BLaER1 (cell line): ENCODE measurements around the gene APOC1.

Source experiments
- H3K27ac ChIP-seq: shearing (Covaris generic); formaldehyde crosslinking; 2 replicates; pipeline ENCODE4 v1.8.1; 2022
- H3K27me3 ChIP-seq: shearing (Covaris generic); formaldehyde crosslinking; 2 replicates; pipeline ENCODE4 v1.8.1; 2022
- H3K36me3 ChIP-seq: shearing (Covaris generic); formaldehyde crosslinking; 2 replicates; pipeline ENCODE4 v1.8.1; 2022
- H3K4me1 ChIP-seq: shearing (Covaris generic); formaldehyde crosslinking; 2 replicates; pipeline ENCODE4 v1.8.1; 2022
- H3K4me2 ChIP-seq: shearing (Covaris generic); formaldehyde crosslinking; 2 replicates; pipeline ENCODE4 v1.8.1; 2022
- H3K4me3 ChIP-seq: shearing (Covaris generic); formaldehyde crosslinking; 2 replicates; pipeline ENCODE4 v1.8.1; 2022
- H3K9ac ChIP-seq: shearing (Covaris generic); formaldehyde crosslinking; 2 replicates; pipeline ENCODE4 v1.8.1; 2022
- H3K9me3 ChIP-seq: shearing (Covaris generic); formaldehyde crosslinking; 2 replicates; pipeline ENCODE4 v1.8.1; 2022
- H4K20me1 ChIP-seq: shearing (Covaris generic); formaldehyde crosslinking; 2 replicates; pipeline ENCODE4 v1.8.1; 2022
- Cebpa-rat ChIP-seq: shearing (Covaris generic); IDR thresholded peaks from 2 replicates; pipeline ENCODE4 v1.8.1; 2022

The APOC1 gene

DNA sequence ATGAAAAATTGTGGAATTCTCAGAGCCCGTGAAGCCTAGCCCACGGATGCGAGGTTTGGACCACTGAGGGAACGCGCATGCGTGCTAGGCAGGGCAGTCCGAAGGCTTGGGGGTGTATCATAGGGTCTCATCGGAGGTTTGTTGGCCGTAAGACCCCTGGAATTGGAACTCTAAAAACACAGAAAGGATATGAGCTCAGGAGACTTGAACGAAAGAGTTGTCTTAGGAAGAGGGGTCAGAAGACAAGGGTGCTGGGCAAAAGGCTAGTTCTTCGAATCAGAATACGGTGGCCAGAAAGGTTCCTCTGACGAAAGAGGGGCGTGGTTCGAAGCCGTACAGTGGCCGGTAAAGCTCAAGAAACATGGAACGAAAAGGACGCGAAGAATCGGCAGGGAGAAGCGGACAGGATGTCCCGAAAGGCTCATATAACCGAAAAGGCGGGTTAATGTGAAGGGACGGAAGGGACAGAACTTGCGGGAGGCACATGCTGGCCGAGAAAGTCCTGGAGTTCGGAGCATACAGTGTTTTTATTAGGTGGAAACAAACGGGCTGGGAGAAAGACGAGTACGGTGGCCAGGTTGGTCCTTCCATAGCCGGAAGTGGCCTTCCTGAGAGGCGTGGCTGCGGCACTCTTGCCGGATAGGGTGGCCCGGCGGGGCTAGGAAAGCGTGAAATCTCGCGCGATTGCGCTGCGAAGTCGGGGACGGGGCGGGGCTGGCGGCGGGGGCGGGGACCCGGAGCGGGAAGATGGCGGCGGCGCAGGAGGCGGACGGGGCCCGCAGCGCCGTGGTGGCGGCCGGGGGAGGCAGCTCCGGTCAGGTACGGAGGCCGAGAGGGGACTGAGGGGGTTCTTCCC lies 40.5 kb downstream of the APOC1 start, which contains the start of gene CLPTM1:
Gene CLPTM1, plus strand, starts transcription at position 732 of the 856 bp plus-strand sequence. Its CDS starts 16 bp downstream, at position 748.
- peak within 1 kb of the TSS; percentile 97 for H3K27ac ChIP-seq
- no peak for TF ChIP-seq Cebpa-rat
- peaks cover 21% of the 10 kb centered on the region for H3K36me3 ChIP-seq
- H3K4me2 ChIP-seq = peak within 1 kb of the TSS; percentile 95
- no peaks in the 10 kb centered on the region for H3K27me3 ChIP-seq
- H3K9me3 ChIP-seq = no peaks in the 10 kb centered on the region
- H3K4me1 ChIP-seq = peaks cover 43% of the 10 kb centered on the region
- peaks cover 46% of the 10 kb centered on the region for H4K20me1 ChIP-seq
- peak within 1 kb of the TSS; percentile 92 for H3K4me3 ChIP-seq
- H3K9ac ChIP-seq = peak within 1 kb of the TSS; percentile 96

DNA sequence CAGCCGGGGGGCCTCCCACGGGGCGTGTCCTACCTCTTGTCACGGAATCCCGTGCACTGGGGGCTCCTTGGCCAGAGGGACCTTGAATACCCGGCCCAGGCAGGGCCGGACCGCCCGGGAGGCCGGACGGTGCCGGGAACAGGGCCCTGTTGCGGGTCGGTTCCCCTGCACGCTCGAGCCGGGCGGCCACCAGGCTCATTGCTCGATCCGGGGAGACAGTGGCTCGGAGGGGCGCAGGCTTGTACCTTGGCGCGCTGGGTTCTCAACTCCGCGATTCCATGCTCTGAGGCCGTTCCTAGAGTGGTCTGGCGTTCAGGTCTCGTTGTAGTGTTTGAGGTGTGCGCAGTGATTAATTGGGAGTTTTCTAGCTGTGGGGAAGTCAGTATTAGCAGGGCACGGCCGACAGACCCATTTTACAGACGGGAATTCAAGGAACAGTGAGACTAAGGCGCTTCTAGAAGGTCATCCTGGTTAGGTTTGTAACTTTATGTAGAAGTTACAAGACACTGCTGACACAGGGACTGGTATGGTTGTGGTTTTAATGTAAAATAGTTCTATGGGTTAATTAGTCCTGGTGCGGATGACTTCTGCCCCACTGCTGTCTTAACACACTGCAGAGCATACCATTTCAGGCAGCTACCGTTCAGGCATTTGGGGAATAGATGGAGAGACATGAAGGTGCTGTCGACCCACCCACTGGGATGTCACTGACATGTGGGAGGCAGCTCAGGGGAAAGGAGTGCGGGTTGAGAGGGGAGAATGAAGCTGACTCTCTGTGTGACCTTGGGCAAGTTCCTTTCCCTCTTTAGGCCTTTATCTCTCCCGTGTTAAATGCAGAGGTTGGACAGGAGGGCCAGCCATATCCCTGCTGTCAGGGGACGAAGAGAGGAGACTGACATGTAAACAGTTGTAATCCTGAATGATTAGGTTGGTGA lies 41.4 kb downstream of the APOC1 start:
- peak overlapping the region; percentile 97 for H3K27ac ChIP-seq
- no peak for TF ChIP-seq Cebpa-rat
- H3K4me2 ChIP-seq = peak overlapping the region; percentile 89
- H3K9ac ChIP-seq = peak overlapping the region; percentile 96
- H3K36me3 ChIP-seq = peaks cover 26% of the 10 kb centered on the region
- peak overlapping the region; percentile 92 for H3K4me3 ChIP-seq
- no peaks in the 10 kb centered on the region for H3K9me3 ChIP-seq
- peaks cover 52% of the 10 kb centered on the region for H3K4me1 ChIP-seq
- peaks cover 55% of the 10 kb centered on the region for H4K20me1 ChIP-seq
- H3K27me3 ChIP-seq = no peaks in the 10 kb centered on the region

DNA sequence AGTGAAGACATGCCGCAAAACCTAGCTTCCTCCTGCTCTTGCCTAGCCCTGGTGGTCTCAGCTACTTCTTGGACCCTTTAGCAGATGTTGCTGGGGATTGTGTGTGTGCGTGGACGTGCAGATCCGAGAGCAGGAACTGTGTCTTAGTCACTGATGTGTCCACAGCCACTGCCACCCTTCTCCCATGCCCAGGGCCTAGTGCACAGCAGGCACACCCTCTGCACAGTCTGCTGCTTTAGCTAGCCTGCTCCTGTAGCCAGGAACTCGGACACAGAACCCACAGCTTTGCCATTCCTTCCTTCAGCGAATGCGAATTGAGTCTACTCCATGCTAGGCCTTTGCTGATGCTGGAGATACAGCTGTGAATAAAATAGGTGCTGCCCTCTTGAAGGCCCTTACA lies 43.1 kb downstream of the APOC1 start:
- peaks cover 62% of the 10 kb centered on the region for H3K4me1 ChIP-seq
- peak overlapping the region; percentile 89 for H3K4me2 ChIP-seq
- no peak for TF ChIP-seq Cebpa-rat
- peaks cover 72% of the 10 kb centered on the region for H4K20me1 ChIP-seq
- no peaks in the 10 kb centered on the region for H3K27me3 ChIP-seq
- no peak overlapping the region for H3K4me3 ChIP-seq
- H3K27ac ChIP-seq = peak overlapping the region; percentile 22; the same call in 1 of the 2 replicates
- H3K36me3 ChIP-seq = peaks cover 43% of the 10 kb centered on the region
- peak overlapping the region; percentile 96 for H3K9ac ChIP-seq
- no peaks in the 10 kb centered on the region for H3K9me3 ChIP-seq

DNA sequence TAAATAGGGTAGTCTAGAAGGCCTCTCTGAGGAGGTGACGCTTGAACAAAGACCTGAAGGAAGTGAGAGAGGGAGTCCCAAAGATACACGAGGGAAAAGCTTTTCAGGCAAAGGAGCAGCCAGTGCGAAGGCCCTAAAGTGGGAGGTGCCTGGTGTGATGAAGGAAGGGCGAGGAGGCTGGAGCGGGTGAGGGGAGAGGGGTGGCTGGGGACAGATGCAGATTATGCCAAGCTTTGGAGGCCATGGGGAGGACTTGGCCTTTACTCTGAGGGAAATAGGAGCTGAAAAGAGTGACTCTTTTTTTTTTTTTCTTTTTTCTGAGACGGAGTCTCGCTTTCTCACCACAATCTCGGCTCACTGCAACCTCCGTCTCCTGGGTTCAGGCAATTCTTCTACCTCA lies 43.7 kb downstream of the APOC1 start:
- no peaks in the 10 kb centered on the region for H3K27me3 ChIP-seq
- peak overlapping the region; percentile 89 for H3K4me2 ChIP-seq
- H3K4me3 ChIP-seq = no peak overlapping the region
- H4K20me1 ChIP-seq = peaks cover 74% of the 10 kb centered on the region
- H3K4me1 ChIP-seq = peaks cover 62% of the 10 kb centered on the region
- H3K9ac ChIP-seq = peak overlapping the region; percentile 96; the same call in 1 of the 2 replicates
- no peak for TF ChIP-seq Cebpa-rat
- H3K27ac ChIP-seq = peak overlapping the region; percentile 22; the same call in 1 of the 2 replicates
- H3K9me3 ChIP-seq = no peaks in the 10 kb centered on the region
- peaks cover 49% of the 10 kb centered on the region for H3K36me3 ChIP-seq

GRCh38 chr19:44959691-44960090 lies 45.3 kb downstream of the APOC1 start:
- peaks cover 51% of the 10 kb centered on the region for H3K4me1 ChIP-seq
- no peak overlapping the region for H3K4me3 ChIP-seq
- no peak overlapping the region for H3K27ac ChIP-seq
- H3K27me3 ChIP-seq = no peaks in the 10 kb centered on the region
- peaks cover 81% of the 10 kb centered on the region for H4K20me1 ChIP-seq
- peak overlapping the region; percentile 67 for H3K9ac ChIP-seq
- H3K9me3 ChIP-seq = no peaks in the 10 kb centered on the region
- no peak overlapping the region for H3K4me2 ChIP-seq
- TF ChIP-seq Cebpa-rat = no peak
- H3K36me3 ChIP-seq = peaks cover 64% of the 10 kb centered on the region

DNA sequence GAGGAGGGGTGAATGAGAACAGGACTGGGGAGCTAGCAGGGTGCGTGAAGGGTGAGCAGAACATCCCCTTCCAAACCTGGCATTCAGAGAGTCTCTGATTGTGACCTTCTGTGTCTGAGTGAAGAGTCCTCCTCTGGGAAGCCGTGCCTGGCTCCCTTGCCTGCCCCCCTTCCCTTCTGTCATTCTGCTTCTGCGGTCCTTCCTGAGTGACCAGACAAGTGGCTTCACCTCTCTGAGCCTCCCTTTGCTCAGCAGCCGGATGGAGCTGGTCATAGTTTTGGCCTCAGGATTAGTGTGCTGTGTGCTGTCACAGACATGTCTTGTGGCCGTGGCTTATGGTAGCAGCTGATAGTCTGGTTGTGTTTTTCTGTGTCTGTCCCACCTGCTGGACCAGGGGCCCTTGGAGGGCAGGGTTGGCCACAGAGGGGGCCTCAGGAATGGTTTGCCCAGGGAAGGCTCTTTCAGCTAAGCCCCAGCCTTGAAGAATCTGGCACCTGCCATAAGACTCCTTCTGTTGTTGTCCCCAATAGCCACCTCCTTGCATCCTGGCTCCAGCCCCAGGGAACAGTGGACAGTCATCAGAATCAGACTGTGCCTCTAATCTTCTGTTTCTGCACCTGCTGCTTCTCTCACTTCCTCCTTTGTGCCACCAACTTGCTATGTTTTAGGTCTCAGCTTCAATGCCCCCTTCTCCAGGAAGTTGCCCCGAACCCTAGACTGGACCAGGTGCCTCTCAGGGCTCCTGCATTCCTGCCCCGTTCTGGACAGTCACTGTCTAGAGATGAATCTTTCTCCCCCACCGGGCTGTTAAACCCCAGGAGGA lies 46.7 kb downstream of the APOC1 start:
- peak overlapping the region; percentile 53 for H3K27ac ChIP-seq
- H4K20me1 ChIP-seq = peaks cover 74% of the 10 kb centered on the region
- peak overlapping the region; percentile 67 for H3K9ac ChIP-seq
- peaks cover 46% of the 10 kb centered on the region for H3K4me1 ChIP-seq
- no peak overlapping the region for H3K4me3 ChIP-seq
- peak overlapping the region; percentile 45; the same call in 1 of the 2 replicates for H3K4me2 ChIP-seq
- no peaks in the 10 kb centered on the region for H3K27me3 ChIP-seq
- H3K36me3 ChIP-seq = peaks cover 78% of the 10 kb centered on the region
- H3K9me3 ChIP-seq = no peaks in the 10 kb centered on the region
- no peak for TF ChIP-seq Cebpa-rat

DNA sequence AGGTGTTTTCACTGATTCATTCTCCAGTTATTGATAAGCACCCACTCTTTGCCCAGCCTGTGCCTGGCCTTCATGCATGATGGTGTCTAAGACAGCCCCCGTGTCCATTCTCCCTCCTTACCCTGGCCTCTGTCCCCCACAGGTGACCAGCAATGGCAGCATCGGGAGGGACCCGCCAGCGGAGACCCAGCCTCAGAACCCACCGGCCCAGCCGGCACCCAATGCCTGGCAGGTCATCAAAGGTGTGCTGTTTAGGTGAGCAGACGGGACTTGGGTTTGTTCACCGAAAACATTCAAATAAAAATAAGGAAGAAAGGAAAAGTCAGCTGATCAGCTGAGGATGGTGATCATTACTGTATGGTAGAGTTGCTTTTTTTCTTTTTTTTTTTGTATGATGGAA lies 47.4 kb downstream of the APOC1 start:
- Histone ChIP-seq H3K27ac (0 out of 2 replicates have a peak overlapping the region, but pooled peaks have one; percentile 53), H3K36me3 (peaks cover 85% of the 10 kb centered on the region), H3K4me2 (no peak overlapping the region), H3K27me3 (no peaks in the 10 kb centered on the region), H3K4me3 (no peak overlapping the region), H3K9me3 (no peaks in the 10 kb centered on the region), H4K20me1 (peaks cover 67% of the 10 kb centered on the region), H3K4me1 (peaks cover 39% of the 10 kb centered on the region), H3K9ac (peak overlapping the region; percentile 67)
- no peak for TF ChIP-seq Cebpa-rat

GRCh38 chr19:44968118-44968517 lies 53.7 kb downstream of the APOC1 start:
- TF ChIP-seq Cebpa-rat = no peak
- H3K4me1 ChIP-seq = no peaks in the 10 kb centered on the region
- H3K36me3 ChIP-seq = peaks cover 90% of the 10 kb centered on the region
- H3K9me3 ChIP-seq = no peaks in the 10 kb centered on the region
- no peak overlapping the region for H3K4me2 ChIP-seq
- H3K27ac ChIP-seq = no peak overlapping the region
- no peak overlapping the region for H3K4me3 ChIP-seq
- no peaks in the 10 kb centered on the region for H3K27me3 ChIP-seq
- no peak overlapping the region for H3K9ac ChIP-seq
- H4K20me1 ChIP-seq = peaks cover 45% of the 10 kb centered on the region

DNA sequence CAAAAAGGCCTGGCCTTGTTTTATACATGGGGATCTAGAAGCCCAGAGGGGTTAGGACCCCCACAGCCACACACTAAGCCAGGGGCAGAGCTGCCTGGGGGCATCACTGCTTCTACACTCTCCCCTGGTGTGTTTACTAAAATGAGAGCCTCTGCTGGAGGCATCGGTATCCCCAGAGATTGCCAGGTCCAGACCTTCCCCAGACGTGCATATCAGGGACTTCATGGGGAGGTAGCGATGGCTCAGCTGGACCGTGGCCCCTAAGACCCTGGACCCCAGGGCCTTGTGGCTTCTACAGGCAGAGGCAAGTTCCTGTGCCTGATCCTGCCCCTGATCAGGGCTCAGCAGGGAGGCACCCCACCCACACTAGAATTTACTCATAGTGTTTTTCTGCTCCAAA lies 54.3 kb downstream of the APOC1 start:
- no peaks in the 10 kb centered on the region for H3K27me3 ChIP-seq
- no peak overlapping the region for H3K9ac ChIP-seq
- H3K9me3 ChIP-seq = no peaks in the 10 kb centered on the region
- H3K36me3 ChIP-seq = peaks cover 91% of the 10 kb centered on the region
- no peak for TF ChIP-seq Cebpa-rat
- no peak overlapping the region for H3K4me3 ChIP-seq
- H3K4me1 ChIP-seq = no peaks in the 10 kb centered on the region
- H4K20me1 ChIP-seq = peaks cover 45% of the 10 kb centered on the region
- no peak overlapping the region for H3K27ac ChIP-seq
- no peak overlapping the region for H3K4me2 ChIP-seq
